ENCODE results near the gene PMS1.
"Not testable (repeated sequence)": the region's sequence is repeated elsewhere in the genome, so short reads cannot be mapped to it uniquely, and the experiment has no call there.

Gene PMS1

GRCh38 chr2:189862751-189863150, 78.5 kb downstream of the PMS1 start:
- no peak for DNase-seq

- DNase-seq = no peak
Measured at GRCh38 chr2:189865826-189866225, 81.6 kb downstream of the PMS1 start.

GRCh38 chr2:189866296-189866695, 82.0 kb downstream of the PMS1 start:
- DNase-seq = no peak

- DNase-seq = no peak
Measured at GRCh38 chr2:189868896-189869295, 84.6 kb downstream of the PMS1 start.

- no peak for DNase-seq
Measured at GRCh38 chr2:189870381-189871085, 86.3 kb downstream of the PMS1 start.

- DNase-seq = no peak
Measured at GRCh38 chr2:189873696-189874095, 89.4 kb downstream of the PMS1 start.

GRCh38 chr2:189874586-189875320, 90.5 kb downstream of the PMS1 start:
- DNase-seq = no peak

GRCh38 chr2:189876271-189876670, 92.0 kb downstream of the PMS1 start:
- no peak for DNase-seq

GRCh38 chr2:189879716-189880081, 95.4 kb downstream of the PMS1 start:
- DNase-seq = no peak

- DNase-seq = no peak
Measured at GRCh38 chr2:189880429-189880828, 96.2 kb downstream of the PMS1 start.

GRCh38 chr2:189880832-189881492, 96.7 kb downstream of the PMS1 start:
- DNase-seq = no peak

- DNase-seq = no peak
Measured at GRCh38 chr2:189885368-189885767, 101.1 kb downstream of the PMS1 start.

- not testable (repeated sequence) for DNase-seq
Measured at GRCh38 chr2:189892546-189893294, 108.5 kb downstream of the PMS1 start.

- DNase-seq = no peak
Measured at GRCh38 chr2:189896809-189897208, 112.6 kb downstream of the PMS1 start.

- no peak for DNase-seq
Measured at GRCh38 chr2:189899101-189899500, 114.9 kb downstream of the PMS1 start.

- no peak for DNase-seq
Measured at GRCh38 chr2:189900726-189901125, 116.5 kb downstream of the PMS1 start.

GRCh38 chr2:189901664-189902063, 117.4 kb downstream of the PMS1 start:
- DNase-seq = no peak

- DNase-seq = no peak
Measured at GRCh38 chr2:189913821-189914220, 129.6 kb downstream of the PMS1 start.

GRCh38 chr2:189916651-189917050, 132.4 kb downstream of the PMS1 start:
- DNase-seq = no peak
